WTC11 (cell line): ENCODE results near the gene FAM118B. TPM values are rescaled to one million over a fixed set of nuclear protein-coding genes. Genes with fewer than 3 reads are reported as not detected.

ENCODE experiments used
- ATAC-seq: fragments of 200-7000 bp; cut with Tn5 transposase; 2 replicates; pipeline ENCODE4 v1.10.0; 2021; ENCODE audit warnings: mild to moderate bottlenecking, moderate library complexity
- CTCF ChIA-PET: fragments of 300-600 bp; sonication (Branson Sonifier 250); formaldehyde crosslinking; loops from one replicate; lab custom pipeline; 2021; ENCODE audit warnings: antibody characterized with exemption; lab: Charles Lee
- POLR2A ChIA-PET: fragments of 350-600 bp; sonication (Branson Sonifier 250); formaldehyde crosslinking; loops from one replicate; lab custom pipeline; 2021; ENCODE audit warnings: antibody characterized with exemption; lab: Charles Lee
- DNase-seq: peaks from one replicate; pipeline ENCODE4 v3.0.0; 2021; ENCODE audit warnings: low spot score
- H3K27ac Mint-ChIP-seq: 2 replicates; pipeline ENCODE4 v1.8.0; 2021; ENCODE audit warnings: mixed read lengths
- H3K27me3 Mint-ChIP-seq: 2 replicates; pipeline ENCODE4 v1.8.0; 2021; ENCODE audit warnings: low read depth, mild to moderate bottlenecking, moderate library complexity, mixed read lengths
- H3K36me3 Mint-ChIP-seq: 2 replicates; pipeline ENCODE4 v1.8.0; 2021; ENCODE audit warnings: mixed read lengths
- H3K4me1 Mint-ChIP-seq: 2 replicates; pipeline ENCODE4 v1.8.0; 2022; ENCODE audit warnings: mixed read lengths
- H3K4me3 Mint-ChIP-seq: 2 replicates; pipeline ENCODE4 v1.8.0; 2021; ENCODE audit warnings: mild to moderate bottlenecking, moderate library complexity, mixed read lengths
- H3K9me3 Mint-ChIP-seq: 2 replicates; pipeline ENCODE4 v1.8.0; 2021; ENCODE audit warnings: mixed read lengths
- AR ChIP-seq: fragments of 250-450 bp; sonication (Bioruptor Pico); IDR thresholded peaks from 2 replicates; pipeline ENCODE4 v1.9.0; 2021; ENCODE audit warnings: mild to moderate bottlenecking
- CTCF ChIP-seq: fragments of 200-600 bp; IDR thresholded peaks from 2 replicates; pipeline ENCODE4 v1.8.0; 2022; ENCODE audit warnings: antibody characterized with exemption
- ETV6 ChIP-seq: sonication (generic); formaldehyde crosslinking; IDR thresholded peaks from 2 replicates; pipeline ENCODE4 v1.8.1; 2022; ENCODE audit warnings: mild to moderate bottlenecking, missing genetic modification reagents
- GABPB1 ChIP-seq: sonication (generic); formaldehyde crosslinking; IDR thresholded peaks from 2 replicates; pipeline ENCODE4 v1.8.1; 2023; ENCODE audit warnings: mild to moderate bottlenecking, missing genetic modification reagents
- SOX15 ChIP-seq: fragments of 250-450 bp; sonication (Bioruptor Pico); IDR thresholded peaks from 2 replicates; pipeline ENCODE4 v1.9.0; 2021; ENCODE audit warnings: mild to moderate bottlenecking
- TP53 ChIP-seq: sonication (generic); formaldehyde crosslinking; IDR thresholded peaks from 2 replicates; pipeline ENCODE4 v1.8.1; 2023; ENCODE audit warnings: mild to moderate bottlenecking, missing genetic modification reagents
- ZNF232 ChIP-seq: sonication (generic); formaldehyde crosslinking; IDR thresholded peaks from 2 replicates; pipeline ENCODE4 v1.8.0; 2022; ENCODE audit warnings: mild to moderate bottlenecking, missing genetic modification reagents
- ZNF281 ChIP-seq: sonication (generic); formaldehyde crosslinking; IDR thresholded peaks from 2 replicates; pipeline ENCODE4 v1.8.0; 2023; ENCODE audit warnings: mild to moderate bottlenecking, missing genetic modification reagents
- ZNF317 ChIP-seq: sonication (generic); formaldehyde crosslinking; IDR thresholded peaks from 2 replicates; pipeline ENCODE4 v1.8.1; 2023; ENCODE audit warnings: low read depth, mild to moderate bottlenecking, moderate library complexity, missing genetic modification reagents, borderline replicate concordance
- ZNF396 ChIP-seq: fragments of 250-450 bp; sonication (Bioruptor Pico); IDR thresholded peaks from 2 replicates; pipeline ENCODE4 v1.8.0; 2021; ENCODE audit warnings: mild to moderate bottlenecking, moderate library complexity, borderline replicate concordance
- ZNF423 ChIP-seq: fragments of 250-450 bp; sonication (Bioruptor Pico); IDR thresholded peaks from 2 replicates; pipeline ENCODE4 v2.1.2; 2022; ENCODE audit warnings: mild to moderate bottlenecking, moderate library complexity
- ZNF671 ChIP-seq: fragments of 250-450 bp; sonication (Bioruptor Pico); IDR thresholded peaks from 2 replicates; pipeline ENCODE4 v1.8.0; 2021; ENCODE audit warnings: mild to moderate bottlenecking
- ZSCAN18 ChIP-seq: fragments of 250-450 bp; sonication (Bioruptor Pico); IDR thresholded peaks from 2 replicates; pipeline ENCODE4 v2.1.2; 2022; ENCODE audit warnings: mild to moderate bottlenecking, moderate library complexity
- total RNA-seq: library from RNA; stranded (reverse); gene quantifications from 3 replicates; pipeline ENCODE4 v1.2.3, GENCODE V29; 2021

FAM118B gene
- total RNA-seq, 1 experiment from 2014 or later, result 35.3 TPM

GRCh38 chr11:126192361-126192760 is 19.2 kb upstream of the FAM118B start (continued):
- TF ChIP-seq ZNF671, result no peak
- no peak for TF ChIP-seq ZNF232 (CRISPR knock-in tag)
- TF ChIP-seq TP53 (CRISPR knock-in tag), result no peak
- no peak for TF ChIP-seq ZNF423 (CRISPR knock-in tag)
- no peak for TF ChIP-seq SOX15
- no peak for TF ChIP-seq ETV6 (CRISPR knock-in tag)

- TF ChIP-seq ZSCAN18 (CRISPR knock-in tag), result no peak
- 0 out of 2 replicates have a peak, but pooled peaks have one; percentile 16 for TF ChIP-seq GABPB1 (CRISPR knock-in tag)
- ATAC-seq, result no peak
- ChIA-PET POLR2A (interaction anchor here (1.1 kb wide), 1 partner anchor 251 kb away, joined by 4 read pairs; no protein-coding TSS in a partner anchor), CTCF (interaction anchor here (0.9 to 2.0 kb wide), 11 partner anchors 11 to 290 kb away, joined by 3 to 22 read pairs (median 7); partner anchors contain the start of genes CDON, DDX25 and PUS3)
- Mint-ChIP-seq H3K27me3 (no peaks in the 10 kb centered on the region), H3K4me3 (no peak overlapping the region), H3K27ac (no peak overlapping the region), H3K9me3 (peaks cover 18% of the 10 kb centered on the region), H3K4me1 (peaks cover 2% of the 10 kb centered on the region; the same call in 1 of the 2 replicates), H3K36me3 (peaks cover 48% of the 10 kb centered on the region)
- no peak for DNase-seq
Measured at GRCh38 chr11:126193038-126193478, 18.5 kb upstream of the FAM118B start.

- ChIA-PET CTCF (interaction anchor here (0.7 to 2.0 kb wide), 18 partner anchors 12 to 291 kb away, joined by 3 to 22 read pairs (median 4); partner anchors contain the start of genes CDON, DDX25 and PUS3), POLR2A (interaction anchor here (0.6 to 1.1 kb wide), 2 partner anchors 249 to 252 kb away, joined by 3 to 4 read pairs; partner anchors contain the start of gene VSIG10L2)
- Mint-ChIP-seq H3K4me3 (no peak overlapping the region), H3K9me3 (peaks cover 22% of the 10 kb centered on the region), H3K36me3 (peaks cover 59% of the 10 kb centered on the region), H3K27ac (no peak overlapping the region), H3K27me3 (no peaks in the 10 kb centered on the region), H3K4me1 (no peaks in the 10 kb centered on the region)
- ATAC-seq (peak; percentile 58), DNase-seq (peak; percentile 35)
- TF ChIP-seq ZNF281 (CRISPR knock-in tag), result no peak
- TF ChIP-seq ZNF423 (CRISPR knock-in tag), result no peak
- TF ChIP-seq ZNF317 (CRISPR knock-in tag), result no peak
- no peak for TF ChIP-seq AR (CRISPR knock-in tag)
- TF ChIP-seq ZNF396 (CRISPR knock-in tag), result no peak
- TF ChIP-seq CTCF, result peak; percentile 38
Measured at GRCh38 chr11:126194121-126194543, 17.4 kb upstream of the FAM118B start.
